ENCODE measurements around the gene UAP1L1.

UAP1L1 gene

GRCh38 chr9:137097761-137098462 is 20.6 kb downstream of the UAP1L1 start:
- no peak for DNase-seq (ENCODE audit: low read depth)

- DNase-seq (ENCODE audit: low read depth) = no peak
Measured at GRCh38 chr9:137099231-137099630, 21.9 kb downstream of the UAP1L1 start.

GRCh38 chr9:137103206-137103999 is 26.1 kb downstream of the UAP1L1 start:
- no peak for DNase-seq (ENCODE audit: low read depth)

- no peak for DNase-seq (ENCODE audit: low read depth)
Measured at GRCh38 chr9:137105814-137106661, 28.7 kb downstream of the UAP1L1 start.

- no peak for DNase-seq (ENCODE audit: low read depth)
Measured at GRCh38 chr9:137106662-137107250, 29.4 kb downstream of the UAP1L1 start.

- DNase-seq (ENCODE audit: low read depth) = no peak
Measured at GRCh38 chr9:137107312-137107921, 30.1 kb downstream of the UAP1L1 start.

GRCh38 chr9:137107982-137108381 is 30.7 kb downstream of the UAP1L1 start:
- no peak for DNase-seq (ENCODE audit: low read depth)

- DNase-seq (ENCODE audit: low read depth) = no peak
Measured at GRCh38 chr9:137108608-137109249, 31.4 kb downstream of the UAP1L1 start.

GRCh38 chr9:137109250-137110146 is 32.2 kb downstream of the UAP1L1 start:
- no peak for DNase-seq (ENCODE audit: low read depth)

GRCh38 chr9:137110147-137110910 is 33.0 kb downstream of the UAP1L1 start:
- no peak for DNase-seq (ENCODE audit: low read depth)

GRCh38 chr9:137110911-137111787 is 33.8 kb downstream of the UAP1L1 start:
- DNase-seq (ENCODE audit: low read depth) = no peak

- no peak for DNase-seq (ENCODE audit: low read depth)
Measured at GRCh38 chr9:137111788-137112563, 34.7 kb downstream of the UAP1L1 start.

- DNase-seq (ENCODE audit: low read depth) = no peak
Measured at GRCh38 chr9:137112564-137113384, 35.5 kb downstream of the UAP1L1 start.

- DNase-seq (ENCODE audit: low read depth) = no peak
Measured at GRCh38 chr9:137113385-137114159, 36.3 kb downstream of the UAP1L1 start.

- DNase-seq (ENCODE audit: low read depth) = no peak
Measured at GRCh38 chr9:137114220-137114612, 36.9 kb downstream of the UAP1L1 start.

Measured in stimulated activated CD8-positive, alpha-beta memory T cell treated with anti-CD3 and anti-CD28 coated beads, Interleukin-4, amount 100 ng/mL, for 24 hours (primary cell).